ENCODE measurements around the gene LRRC8E. TPM values are rescaled to one million over a fixed set of nuclear protein-coding genes. Genes with fewer than 3 reads are reported as not detected.
"Not testable (repeated sequence)": the region's sequence is repeated elsewhere in the genome, so short reads cannot be mapped to it uniquely, and the experiment has no call there.

The LRRC8E gene
- total RNA-seq, 1 donor from 2014 or later = 1.8 TPM

- no peak for DNase-seq (ENCODE audit: low spot score)
Measured at GRCh38 chr19:7883796-7884570, 4.3 kb upstream of the LRRC8E start.

- no peak for DNase-seq (ENCODE audit: low spot score)
Measured at GRCh38 chr19:7885818-7886217, 2.5 kb upstream of the LRRC8E start.

- DNase-seq (ENCODE audit: low spot score) = no peak
Measured at GRCh38 chr19:7887408-7888144, 734 bp upstream of the LRRC8E start.

GRCh38 chr19:7888826-7889217, 512 bp downstream of the LRRC8E start:
- no peak for DNase-seq (ENCODE audit: low spot score)

GRCh38 chr19:7893362-7894101, 5.2 kb downstream of the LRRC8E start:
- not testable (repeated sequence) for DNase-seq (ENCODE audit: low spot score)

- DNase-seq (ENCODE audit: low spot score) = no peak
Measured at GRCh38 chr19:7894612-7895309, 6.5 kb downstream of the LRRC8E start.

GRCh38 chr19:7895565-7895964, 7.3 kb downstream of the LRRC8E start:
- DNase-seq (ENCODE audit: low spot score) = no peak

- DNase-seq (ENCODE audit: low spot score) = no peak
Measured at GRCh38 chr19:7897292-7897691, 9.0 kb downstream of the LRRC8E start.

GRCh38 chr19:7898967-7899366, 10.7 kb downstream of the LRRC8E start:
- no peak for DNase-seq (ENCODE audit: low spot score)

- no peak for DNase-seq (ENCODE audit: low spot score)
Measured at GRCh38 chr19:7899751-7900378, 11.6 kb downstream of the LRRC8E start.

- DNase-seq (ENCODE audit: low spot score) = no peak
Measured at GRCh38 chr19:7900401-7900870, 12.1 kb downstream of the LRRC8E start.

GRCh38 chr19:7900931-7901330, 12.6 kb downstream of the LRRC8E start:
- DNase-seq (ENCODE audit: low spot score) = no peak

GRCh38 chr19:7901337-7901736, 13.0 kb downstream of the LRRC8E start:
- DNase-seq (ENCODE audit: low spot score) = no peak

- DNase-seq (ENCODE audit: low spot score) = no peak
Measured at GRCh38 chr19:7902796-7903243, 14.5 kb downstream of the LRRC8E start.

GRCh38 chr19:7903244-7904073, 15.1 kb downstream of the LRRC8E start, which contains the start of gene MAP2K7:
Gene MAP2K7 (plus strand): TSS chr19:7903877. CDS start chr19:7903945, 68 bp downstream.
- peak; percentile 100 for DNase-seq (ENCODE audit: low spot score)

- DNase-seq (ENCODE audit: low spot score) = no peak
Measured at GRCh38 chr19:7904074-7905020, 16.0 kb downstream of the LRRC8E start.

- no peak for DNase-seq (ENCODE audit: low spot score)
Measured at GRCh38 chr19:7905268-7905667, 17.0 kb downstream of the LRRC8E start.

GRCh38 chr19:7905859-7906258, 17.5 kb downstream of the LRRC8E start:
- no peak for DNase-seq (ENCODE audit: low spot score)
